HG03175 (cell line): ENCODE measurements around the gene PHB1.

Source experiments
- ATAC-seq: cut with Tn5 transposase; IDR thresholded peaks from one replicate; pipeline ENCODE4 v1.9.1; 2021; ENCODE audit warnings: mild to moderate bottlenecking, moderate library complexity; ENCODE audit not compliant: unreplicated experiment

The PHB1 gene

DNA sequence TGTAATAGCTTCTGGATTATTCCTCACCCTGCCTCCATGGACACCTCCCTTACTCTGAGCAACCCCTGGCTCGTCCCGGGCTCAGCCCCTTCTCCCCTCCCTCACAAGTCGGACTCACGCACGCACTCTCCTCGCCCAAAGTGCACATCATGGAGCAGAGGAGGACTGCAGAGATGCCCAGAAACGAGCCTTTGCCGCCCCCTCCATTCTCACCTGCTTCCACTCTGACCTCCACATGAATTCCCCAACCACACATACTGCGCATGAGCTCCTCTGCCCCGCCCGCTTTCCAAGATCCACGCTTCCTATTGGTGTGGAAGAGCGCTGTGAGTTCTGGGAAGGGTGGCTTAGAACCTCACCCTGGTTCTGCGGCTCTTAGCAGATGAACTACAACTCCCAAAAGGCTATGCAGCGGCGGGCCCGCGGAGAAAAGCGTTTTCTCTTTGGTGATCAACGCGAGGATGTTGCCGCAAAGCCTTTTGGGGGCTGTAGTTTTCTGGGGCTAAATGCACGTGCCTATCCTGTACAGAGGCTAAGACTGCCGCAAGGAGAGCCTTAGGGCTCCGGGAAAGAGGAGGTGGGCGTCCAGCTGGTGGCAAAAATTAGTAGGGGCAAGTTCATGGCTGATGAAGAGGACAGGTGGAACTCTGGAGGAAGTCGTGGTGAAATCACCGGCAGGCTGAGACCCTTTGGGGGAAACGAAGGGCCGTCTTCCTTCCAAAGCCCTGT lies at the start of gene PHB1:
PHB1 (minus strand) TSS at position 261 of the 729 bp plus-strand sequence. CDS start 1,618 bp downstream, outside the sequence.
- peak; percentile 98 for ATAC-seq

DNA sequence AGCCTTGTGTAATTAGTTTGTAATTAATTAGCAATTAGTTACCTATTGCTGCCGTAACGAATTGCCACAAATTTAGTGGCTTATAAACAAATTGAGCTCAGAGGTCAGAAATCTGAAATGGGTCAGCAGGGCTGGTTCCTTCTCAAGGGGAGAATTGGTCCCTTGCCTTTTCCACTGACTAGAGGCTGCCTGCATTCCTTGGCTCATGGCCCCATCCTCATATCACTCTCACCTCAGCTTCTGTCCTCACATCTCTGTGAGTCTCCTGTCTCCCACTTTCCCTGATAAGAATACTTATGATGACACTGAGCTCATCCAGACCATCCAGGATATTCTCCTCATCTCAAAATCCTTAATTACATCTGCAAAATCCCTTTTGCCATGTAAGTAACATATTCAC lies 49.4 kb upstream of the PHB1 start:
- ATAC-seq, result no peak

DNA sequence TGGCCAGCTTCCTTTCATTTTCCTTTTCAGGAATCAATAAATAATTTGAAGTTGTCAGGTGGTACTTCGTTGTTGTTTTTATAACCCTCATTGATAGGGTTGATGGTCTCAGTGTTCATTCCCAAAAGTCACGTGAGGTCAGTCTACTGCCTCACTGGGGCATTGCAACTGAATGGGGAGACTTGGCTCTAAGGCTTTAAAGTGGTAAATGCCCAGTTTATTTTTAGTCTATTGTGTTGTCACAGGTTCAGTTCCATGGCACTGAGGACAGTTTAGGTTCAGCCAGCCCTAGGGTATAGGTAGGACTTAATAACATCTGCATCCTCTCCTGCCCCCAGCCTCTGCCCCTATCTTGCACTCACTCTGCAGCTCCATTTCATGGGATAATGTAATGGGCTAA lies 46.9 kb upstream of the PHB1 start:
- no peak for ATAC-seq

DNA sequence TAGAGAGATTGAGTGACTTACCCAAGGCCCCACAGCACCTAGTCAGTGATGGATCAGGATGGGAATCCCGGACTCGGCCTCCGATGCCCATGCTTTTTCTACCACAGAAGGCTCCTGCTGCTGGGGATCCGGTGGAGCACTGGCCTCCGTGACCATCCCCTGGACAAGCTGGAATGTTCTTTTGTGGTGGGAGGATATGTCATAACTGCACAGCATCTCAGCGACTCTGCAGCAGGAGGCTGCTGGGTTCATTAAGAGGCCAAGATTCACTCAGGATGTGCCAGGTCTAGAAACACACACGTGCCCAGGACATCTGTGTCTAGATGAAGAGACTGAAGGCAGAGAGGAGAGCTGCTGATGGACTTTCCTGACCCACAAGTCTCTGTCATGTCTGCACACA lies 45.7 kb upstream of the PHB1 start:
- ATAC-seq, result no peak

DNA sequence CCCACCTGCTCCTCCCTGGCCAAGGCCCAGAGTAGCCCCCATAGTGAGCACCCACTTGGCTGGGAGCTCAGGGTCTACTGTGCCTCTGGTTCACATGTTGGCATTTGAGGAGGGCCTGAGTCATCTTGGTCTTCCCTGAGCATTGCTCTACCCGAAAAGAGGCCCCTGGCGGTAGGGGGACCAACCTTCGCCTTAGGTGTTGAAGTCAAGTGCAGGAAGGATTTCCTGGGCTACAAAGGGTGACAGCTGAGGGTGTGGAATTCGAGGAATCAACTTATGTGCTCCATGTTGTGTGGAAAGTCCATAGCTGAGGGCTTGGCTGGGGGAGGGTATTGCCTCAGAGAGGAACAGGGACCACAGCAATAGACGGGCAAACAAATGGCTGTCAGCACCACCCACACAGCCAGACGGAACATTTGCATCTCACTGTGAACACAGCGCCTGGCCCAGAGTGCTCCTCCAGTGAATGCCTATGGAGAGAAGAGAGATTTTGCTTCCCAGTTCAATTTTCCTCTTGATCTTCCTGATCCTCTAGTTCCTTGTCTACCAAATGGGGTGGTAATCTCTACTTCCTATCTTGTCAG lies 44.8 kb upstream of the PHB1 start:
- ATAC-seq, result no peak

DNA sequence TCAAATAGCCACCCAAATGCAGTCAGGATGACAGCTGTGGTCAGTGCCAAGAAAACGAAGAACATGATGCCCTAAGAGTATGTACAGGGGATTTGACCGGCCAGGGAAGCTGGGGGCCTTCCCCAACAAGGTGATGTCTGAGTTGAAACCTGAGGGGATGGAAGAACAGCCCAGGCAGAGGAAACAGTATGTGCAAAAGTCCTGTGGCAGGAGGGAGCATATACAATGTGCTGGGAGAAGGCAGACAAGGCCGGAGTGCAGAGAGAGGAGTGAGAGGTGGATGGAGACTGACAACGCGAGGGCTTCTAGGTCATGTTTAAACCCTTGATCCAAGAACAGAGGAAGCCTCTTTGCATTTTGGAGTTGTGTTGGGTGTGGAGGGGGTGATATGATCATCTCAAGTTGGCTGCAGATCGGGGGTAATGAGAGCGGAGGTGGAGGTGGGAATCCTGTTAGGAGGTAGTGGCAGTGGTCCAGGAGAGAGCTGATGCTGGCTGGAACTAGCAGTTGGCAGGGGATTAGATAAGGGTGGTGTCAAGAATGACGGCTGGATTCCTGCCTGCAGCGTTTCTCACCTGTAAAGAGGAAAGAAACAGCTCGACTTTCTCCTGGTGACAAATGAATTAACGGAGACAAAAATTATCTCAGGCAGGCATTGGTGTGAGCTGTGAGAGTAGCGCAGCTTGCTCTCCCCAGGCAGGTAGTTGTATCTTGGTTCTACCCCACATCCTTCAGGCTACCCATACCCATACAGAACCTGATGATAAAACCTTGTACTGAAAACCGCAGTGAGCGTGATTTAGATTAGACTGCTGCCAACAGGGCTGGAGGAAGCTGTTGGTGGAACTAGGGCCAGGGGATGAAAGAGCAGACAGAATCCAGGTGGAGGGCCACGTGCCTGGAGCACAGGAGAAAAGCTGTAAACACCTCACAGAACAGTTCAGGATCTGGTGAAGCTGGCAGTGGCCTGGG lies 43.2 kb upstream of the PHB1 start:
- no peak for ATAC-seq

DNA sequence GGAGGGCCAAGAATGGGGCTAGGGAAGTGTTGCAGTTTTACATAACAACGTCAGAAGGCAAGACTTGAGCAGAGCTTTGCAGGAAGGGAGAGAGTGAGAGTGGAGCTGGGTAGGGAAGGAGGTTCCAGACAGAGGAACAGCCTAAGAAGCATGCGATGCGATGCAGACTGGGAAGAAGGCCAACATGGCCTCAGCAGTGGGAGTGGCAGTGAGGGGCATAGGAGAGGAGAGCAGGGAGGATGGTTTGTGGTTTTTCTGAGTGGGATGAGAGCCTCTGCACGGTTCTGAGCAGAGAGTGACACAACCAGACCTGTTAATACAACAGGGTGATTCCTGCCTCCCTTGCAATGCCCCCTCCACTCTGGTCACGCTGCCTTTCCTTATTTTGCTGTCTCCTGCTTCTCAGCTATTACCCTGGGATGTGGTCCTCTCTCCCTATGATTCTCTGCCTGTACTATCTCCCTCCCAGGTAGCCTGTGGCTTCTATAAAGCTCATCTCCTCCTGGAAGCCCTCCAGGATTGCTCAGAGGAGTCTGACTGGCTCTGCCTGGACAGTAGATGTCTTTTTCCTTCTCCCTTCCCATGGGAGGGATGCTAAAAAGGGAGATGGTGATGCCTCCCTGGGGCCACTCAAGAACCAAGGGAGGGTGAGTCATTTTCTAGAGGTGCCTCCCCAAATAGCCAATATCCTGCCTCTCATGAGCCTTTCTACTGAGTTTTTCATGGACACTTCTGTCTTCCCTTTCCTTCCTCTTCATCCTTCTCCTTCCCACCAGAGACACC lies 41.7 kb upstream of the PHB1 start:
- ATAC-seq, result no peak

DNA sequence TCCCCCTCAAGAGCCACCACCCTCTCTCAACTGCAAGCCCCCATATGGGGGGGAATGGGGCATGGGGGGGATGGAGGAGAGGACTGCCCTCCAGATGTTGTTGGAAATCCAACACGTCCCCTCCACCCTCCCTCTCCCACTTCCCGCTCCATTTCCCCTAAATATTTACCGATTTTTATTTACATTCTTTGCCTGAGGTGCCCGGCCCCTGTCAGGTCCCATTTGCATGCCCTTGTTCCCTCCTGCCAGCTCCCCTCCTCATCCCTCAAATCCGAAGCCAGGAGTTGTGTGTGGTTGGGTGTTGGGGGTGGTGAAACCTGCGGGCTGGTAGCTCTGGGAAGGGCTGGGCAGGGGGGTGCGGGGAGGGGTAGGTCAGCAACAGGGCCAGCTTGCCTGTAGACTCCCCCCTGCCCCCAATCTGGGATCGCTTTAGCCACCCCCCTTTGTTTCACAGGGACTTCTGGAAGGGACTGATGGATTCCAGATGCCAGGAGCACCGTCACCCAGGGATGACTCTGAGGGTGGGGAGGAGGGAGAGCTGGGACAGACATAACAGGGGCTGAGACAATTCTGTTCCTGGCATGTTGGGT lies 40.7 kb upstream of the PHB1 start:
- ATAC-seq, result no peak

DNA sequence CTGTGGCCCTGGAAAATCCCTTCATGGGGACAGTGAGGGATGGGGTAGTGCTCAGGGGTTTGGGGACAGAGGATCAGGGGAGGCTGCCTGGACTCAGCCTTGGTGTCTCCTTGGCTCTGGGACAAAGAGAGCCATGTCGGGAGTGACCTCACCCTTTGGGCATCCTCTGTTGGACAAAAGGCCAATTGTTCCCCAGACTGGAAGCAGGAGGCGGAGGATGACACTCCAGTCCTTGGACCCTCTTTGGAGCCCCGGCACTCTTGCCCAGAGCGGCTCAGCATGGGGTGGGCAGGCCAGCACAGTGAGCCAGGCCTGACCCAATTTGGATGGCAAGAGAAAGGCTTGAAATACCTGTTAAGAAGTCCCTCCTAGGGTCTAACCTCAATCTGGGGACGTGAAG lies 39.4 kb upstream of the PHB1 start:
- no peak for ATAC-seq

DNA sequence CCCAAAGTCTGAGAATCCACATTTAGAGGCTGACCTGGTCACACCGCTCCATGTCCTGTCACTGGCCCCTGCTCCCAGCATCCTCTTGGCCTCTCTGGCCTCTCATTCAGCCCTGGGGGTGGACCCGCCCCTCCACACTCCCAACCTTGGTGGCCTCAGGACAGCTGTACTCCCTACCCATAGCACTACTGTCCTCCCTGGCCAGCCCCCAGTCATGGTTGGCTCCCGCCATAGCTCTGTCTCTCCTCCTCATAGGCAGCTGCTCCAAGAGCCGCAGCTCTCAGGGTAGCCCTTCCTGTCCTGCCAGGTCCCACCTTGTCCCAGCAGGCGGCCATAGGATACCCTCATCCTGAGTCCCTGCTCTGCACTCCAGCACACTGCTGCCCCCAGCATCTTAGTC lies 38.0 kb upstream of the PHB1 start:
- ATAC-seq, result no peak

DNA sequence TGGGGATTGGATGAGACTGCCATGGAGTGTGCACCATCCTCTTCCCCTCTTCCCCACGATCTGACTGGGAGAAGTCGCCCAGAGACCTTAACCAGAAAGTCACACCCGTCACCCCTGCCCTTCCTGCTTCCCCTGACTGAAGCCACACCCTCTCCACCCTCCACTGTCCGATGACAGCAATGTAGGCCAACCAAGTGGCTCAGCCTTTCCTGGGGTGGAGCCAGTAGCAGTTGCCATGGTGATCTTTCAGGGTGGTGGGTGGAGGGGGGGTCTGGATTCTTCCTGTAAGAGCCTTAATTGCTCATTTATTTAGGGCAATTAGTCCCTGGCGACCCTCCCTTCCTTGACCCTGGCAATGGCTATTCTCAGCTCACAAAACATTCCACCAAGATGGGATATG lies 37.5 kb upstream of the PHB1 start:
- ATAC-seq, result no peak

DNA sequence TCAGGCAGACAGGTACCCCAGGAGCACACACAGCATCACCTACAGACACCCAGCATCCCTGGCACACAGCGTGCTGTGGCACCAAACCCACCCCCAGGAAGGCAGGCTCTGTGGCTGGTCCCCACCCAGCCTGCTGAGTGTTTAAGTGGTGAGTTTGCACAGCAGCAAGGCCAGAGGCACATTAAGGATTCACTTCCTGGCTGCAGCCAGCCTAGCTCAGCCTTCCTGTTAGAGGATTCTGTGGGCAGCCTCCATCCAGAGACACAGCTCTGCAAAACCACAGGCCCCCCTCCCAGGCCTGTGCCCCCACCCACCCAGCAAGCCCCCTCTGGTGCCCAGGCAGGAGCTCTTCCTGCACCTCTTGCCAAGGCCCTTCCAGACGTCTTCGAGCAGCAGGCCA lies 36.1 kb upstream of the PHB1 start:
- no peak for ATAC-seq

DNA sequence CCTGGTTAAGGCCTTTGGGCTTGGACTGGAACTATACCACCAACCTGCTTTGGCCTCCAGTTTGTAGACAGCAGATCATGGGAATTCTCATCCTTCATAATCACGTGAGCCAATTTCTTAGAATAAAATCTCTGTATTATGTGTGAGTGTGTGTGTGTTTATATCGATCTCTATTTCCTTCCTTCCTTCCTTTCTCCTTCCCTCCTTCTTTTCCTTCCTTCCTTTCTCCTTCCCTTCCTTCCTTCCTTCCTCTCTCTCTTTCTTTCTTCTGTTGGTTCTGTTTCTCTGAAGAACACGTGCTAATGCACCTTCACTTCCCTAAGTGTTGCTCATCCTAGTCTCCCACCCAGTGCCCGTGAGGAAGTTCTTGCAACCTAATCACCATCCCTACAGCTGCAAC lies 35.5 kb upstream of the PHB1 start:
- no peak for ATAC-seq

DNA sequence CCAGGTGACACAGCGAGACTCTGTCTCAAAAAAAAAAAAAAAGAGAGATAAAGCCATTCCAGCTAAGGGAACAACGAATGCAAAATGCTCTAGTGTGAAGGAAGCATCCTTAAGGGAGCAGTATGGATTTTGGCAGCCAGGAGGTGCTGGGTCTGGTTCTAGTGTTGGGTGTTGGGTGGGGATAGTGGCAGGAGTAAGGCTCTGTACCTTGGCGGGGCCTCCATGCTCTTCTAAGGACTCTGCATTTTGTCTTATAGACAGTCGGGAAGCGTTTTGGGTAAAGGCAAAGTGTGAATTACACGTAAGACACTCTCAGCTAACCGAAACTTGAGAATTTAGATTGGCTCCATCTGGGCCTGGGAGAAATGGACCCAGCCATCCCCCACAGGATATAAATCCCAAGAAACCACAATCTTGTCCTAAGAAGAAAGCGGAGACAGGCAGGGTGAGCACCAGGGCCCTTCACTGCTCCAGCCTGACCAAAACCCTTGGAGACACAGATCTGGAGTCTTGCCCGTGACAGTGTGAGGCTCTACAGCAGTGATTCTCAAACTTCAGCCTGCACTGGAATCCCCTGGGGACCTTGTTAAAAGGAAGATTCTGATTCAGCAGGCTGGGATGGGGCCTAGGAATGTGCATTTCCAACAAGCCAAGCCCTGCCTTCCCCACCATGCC lies 33.1 kb upstream of the PHB1 start:
- ATAC-seq, result no peak

DNA sequence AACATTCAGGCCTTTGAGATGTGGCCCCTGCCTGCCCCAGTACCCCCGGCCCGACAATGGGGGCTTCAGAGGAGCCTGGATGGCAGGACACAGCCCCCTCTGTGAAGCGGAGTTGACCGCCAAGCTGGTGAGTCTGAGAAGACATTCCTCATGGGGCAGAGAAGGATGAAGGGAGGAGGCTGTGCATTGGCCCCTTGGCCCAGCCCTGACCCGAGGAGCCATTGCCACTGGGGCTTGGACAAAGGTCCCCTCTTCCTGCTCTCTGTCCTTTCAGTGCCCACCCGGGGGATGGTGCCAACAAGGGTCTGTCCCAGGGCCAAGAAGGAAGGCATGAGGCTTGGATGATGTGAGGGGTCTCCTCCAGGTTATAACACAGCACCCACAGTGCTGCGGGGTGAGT lies 30.9 kb upstream of the PHB1 start:
- no peak for ATAC-seq

DNA sequence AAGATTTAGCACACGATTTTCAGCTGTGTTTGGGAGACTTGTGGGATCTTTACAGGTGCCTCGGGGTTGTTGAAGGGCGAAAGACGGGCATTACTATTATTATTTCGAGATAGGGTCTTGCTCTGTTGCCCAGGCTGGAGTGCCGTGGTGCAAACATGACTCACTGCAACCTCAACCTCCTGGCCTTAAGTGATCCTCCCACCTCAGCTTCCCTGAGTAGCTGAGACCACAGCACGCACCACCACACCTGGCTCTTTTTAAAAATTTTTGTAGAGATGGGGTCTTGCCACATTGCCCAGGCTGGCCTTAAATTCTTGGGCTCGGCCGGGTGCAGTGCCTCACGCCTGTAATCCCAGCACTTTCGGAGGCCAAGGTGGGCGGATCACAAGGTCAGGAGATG lies 29.7 kb upstream of the PHB1 start:
- no peak for ATAC-seq

DNA sequence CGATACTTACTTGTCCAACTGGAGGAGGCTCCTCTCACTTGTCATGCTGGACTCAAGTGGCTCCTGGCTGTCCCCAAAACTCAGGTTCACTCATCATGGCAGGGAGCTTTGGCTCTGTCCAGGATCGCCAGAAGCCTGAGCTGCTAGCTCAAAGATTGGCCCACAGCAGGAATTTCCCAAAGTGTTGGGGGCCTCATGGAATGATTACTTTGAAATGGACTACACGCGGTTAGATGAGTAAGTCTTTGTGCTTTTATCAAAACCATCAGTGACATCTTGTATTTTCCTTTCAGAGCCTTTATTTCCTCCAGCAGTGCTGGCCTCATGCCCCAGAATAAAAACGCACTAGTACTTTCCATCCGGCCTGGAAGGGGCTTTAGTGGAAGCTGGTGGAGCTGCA lies 29.2 kb upstream of the PHB1 start:
- ATAC-seq, result no peak

DNA sequence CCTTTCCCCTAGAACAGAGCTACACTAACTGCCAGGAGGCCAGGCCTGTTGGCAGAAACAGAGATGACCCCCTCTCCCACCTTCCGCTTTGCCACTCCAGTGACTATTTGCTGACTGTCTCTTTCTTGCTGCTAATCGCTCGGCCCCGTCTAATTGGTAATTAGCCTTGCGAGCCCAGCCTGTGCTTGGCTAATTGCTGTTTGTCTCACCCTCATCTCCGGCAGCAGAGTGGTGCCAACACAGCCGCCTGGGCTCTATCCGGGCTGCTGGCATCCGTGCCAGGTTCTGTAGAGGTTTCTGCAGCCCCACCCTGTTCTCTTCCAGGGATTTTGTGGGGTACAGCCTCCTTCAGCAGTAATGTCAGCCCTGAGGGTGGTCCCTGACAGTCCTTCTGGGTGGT lies 27.4 kb upstream of the PHB1 start:
- ATAC-seq, result no peak

DNA sequence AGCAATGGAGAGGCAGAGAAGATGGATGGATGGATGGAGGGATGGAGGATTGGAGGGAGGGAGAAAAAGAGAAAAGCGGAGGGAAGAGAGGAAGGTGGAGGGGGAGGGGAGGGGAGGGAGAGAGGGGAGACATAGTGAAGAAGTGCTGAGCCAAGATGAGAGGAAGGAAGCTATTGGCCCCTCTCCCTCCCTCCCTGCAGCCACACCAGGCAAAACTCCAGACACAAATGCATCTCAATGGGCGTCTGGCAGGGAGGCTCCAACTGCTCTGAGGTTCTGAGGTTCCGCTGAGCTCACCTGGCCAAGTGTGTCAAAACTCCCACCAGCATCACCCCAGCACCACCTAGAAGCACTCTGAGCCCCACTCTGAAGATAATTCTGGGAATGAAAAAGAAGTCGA lies 26.9 kb upstream of the PHB1 start:
- ATAC-seq, result no peak

DNA sequence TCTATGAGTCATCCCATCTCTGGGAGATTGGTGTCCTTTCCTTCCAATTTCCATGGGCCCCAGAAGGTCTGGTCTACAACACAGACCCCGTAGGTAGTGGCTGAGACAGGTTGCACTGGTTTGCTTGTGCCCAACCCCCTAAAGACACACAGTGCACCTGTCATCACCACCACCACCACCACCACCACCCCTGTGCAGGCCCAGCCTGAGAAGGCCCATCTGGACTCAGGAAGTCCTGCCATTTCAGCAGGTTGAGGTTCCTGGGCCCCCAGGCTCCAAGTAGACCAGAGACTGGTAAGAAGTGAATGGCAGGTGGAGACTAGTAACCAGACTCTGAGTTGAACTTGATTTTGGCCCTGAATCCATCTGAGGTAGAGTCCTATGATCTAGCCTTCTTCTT lies 25.9 kb upstream of the PHB1 start:
- ATAC-seq, result no peak
